HG02642 (cell line): ENCODE results near the gene ITGA7.
"Not testable (repeated sequence)": the region's sequence is repeated elsewhere in the genome, so short reads cannot be mapped to it uniquely, and the experiment has no call there.

Source experiments
- ATAC-seq: cut with Tn5 transposase; IDR thresholded peaks from one replicate; pipeline ENCODE4 v1.9.1; 2021; ENCODE audit warnings: mild to moderate bottlenecking; ENCODE audit not compliant: unreplicated experiment, poor library complexity

The ITGA7 gene

DNA sequence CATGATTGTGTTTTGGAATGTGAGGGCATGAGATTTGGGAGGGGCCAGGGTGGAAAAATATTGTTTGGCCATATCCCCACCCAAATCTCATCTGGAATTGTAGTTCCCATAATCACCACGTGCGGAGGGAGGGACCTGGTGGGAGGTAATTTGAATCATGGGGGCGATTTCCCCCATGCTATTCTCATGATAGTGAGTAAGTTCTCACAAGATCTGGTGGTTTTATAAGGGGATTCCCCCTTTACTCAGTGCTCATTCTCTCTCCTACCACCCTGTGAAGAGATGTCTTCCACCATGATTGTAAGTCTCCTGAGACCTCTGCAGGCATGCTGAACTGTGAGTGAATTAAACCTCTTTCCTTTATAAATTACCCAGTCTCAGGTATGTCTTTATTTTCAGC, 55.4 kb downstream of the ITGA7 start:
- ATAC-seq, result no peak

DNA sequence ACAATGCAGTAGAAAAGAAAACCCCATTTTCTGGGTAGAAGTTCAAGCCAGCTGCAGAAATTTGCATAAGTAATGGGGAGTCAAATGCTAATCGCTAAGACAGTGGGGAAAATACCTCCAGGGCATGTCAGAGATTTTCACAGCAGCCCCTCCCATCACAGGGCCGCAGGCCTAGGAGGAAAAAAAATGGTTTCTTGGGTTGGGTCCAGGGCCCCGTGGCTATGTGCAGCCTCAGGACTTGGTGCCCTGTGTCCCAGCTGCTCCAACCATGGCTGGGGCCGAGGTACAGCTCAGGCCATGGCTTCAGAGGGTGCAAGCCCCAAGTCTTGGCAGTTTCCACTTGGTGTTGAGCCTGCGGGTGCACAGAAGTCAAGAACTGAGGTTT, 56.4 kb downstream of the ITGA7 start:
- no peak for ATAC-seq

DNA sequence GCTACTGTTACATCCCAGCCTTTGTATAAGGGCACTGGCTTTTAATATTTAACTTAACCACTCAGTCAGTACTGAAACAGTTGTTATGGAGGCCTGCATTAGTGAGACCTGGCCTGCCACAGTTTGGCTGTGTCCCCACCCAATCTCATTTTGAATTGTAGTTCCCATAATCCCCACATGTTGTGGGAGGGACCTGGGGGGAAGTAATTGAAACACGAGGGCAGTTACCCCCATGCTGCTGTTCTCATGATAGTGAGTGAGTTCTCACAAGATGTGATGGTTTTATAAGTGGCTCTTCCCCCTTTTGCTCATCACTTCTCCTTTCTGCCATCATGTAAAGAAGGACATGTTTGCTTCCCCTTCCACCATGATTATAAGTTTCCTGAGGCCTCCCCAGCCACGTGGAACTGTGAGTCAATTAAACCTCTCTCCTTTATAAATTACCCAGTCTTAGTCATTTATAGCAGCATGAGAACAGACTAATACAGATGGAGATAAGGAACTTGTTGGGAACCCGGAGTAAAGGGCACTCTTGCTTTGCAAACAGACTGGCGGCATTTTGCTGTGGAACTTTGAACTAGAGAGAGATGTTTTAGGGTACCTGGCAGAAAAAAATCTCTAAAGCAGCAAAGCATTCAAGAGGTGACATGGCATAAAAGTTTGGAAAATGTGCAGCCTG, 56.9 kb downstream of the ITGA7 start:
- not testable (repeated sequence) for ATAC-seq

DNA sequence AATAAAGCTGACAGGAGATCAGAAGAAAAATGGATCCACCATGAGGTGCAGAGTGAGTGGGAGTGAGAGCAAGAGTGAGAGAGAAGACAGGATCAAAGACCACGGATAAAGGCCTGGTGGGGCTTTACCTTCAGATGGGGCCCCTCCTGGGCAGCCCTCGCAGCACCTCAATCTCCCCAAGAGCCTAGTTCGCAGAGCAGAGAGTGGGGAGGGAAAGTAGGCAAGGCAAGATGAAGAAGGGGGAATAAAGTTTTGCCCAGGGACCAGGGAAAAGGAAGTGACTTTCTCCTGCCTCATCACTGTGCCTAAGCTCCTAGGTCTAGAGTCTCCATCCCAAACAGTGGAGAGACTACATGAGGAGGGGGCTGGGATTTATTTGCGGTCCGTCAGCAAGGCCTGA, 60.7 kb downstream of the ITGA7 start:
- ATAC-seq, result no peak

DNA sequence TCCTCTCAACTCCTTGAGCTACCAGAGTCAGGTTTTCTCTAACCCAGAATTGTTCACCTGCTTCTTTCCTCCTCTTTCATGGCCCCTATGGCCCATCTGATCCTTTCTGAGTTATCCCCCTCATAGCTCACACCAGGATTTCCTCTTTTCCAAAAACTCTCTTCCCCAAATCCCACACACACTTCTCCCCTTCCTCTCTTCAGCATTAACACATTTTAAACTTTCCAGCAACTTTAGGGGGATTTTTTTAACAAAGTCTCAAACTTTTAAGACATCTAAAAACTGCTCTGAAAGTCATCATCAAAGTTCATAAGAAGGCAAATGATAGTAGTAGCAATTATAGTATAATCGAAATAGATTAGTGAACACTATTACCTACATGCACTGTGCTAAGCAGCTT, 63.1 kb downstream of the ITGA7 start:
- ATAC-seq, result no peak

DNA sequence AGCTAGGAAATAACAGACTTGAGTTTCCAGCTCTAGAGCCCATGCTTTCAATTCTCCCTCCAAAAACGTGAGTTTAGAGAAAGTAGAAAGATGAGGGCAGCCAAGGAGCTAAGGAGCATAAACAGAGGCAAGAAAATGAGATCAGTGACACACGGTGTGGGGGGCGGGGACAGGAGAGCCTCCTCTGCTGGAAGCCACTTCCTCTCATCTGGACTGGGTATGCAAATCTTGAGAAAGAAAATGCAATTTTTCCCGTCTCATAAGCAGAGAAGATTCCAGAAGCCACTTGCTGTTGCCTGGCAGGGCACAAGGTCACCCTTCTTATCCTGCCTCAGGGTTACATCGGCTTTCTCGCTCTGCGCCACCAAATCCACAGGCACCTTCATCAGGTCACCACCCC, 65.0 kb downstream of the ITGA7 start:
- ATAC-seq, result no peak

DNA sequence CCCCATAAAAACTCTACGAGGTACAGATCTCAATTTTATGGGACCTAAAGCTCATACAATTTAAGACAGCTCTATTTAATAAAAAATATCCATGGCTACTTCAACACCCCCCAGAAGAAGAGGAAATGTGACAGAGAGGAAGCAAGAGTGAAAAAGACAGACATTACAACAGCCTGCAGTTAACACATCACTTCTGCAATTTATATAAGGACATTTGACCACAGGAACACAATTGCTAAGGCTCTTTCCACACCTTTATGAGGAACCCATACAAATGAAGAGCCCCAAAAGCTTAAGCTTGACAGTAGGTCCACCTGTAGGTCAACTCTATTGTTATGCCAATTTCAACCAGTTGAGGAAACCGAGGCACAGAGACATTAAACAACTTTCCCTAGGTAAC, 65.4 kb downstream of the ITGA7 start:
- ATAC-seq, result no peak

DNA sequence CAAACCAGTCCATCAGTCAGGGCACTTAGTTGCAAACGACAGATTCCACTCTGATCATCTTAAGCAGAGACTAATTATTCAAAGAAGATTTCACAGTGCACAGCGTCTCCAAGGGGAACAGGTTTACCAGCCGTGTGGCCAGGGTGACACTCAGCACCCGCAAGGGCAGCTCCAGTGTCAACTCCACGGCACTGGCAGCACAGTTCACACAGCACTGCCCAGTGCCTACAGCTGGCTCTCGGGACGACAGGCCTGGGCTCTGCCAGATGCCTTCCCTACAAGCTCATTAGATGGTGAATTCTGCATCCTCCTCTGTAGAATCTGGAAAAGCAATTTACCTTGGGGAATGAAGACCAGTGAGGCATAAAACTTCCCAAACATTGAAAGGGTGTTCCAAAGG, 66.1 kb downstream of the ITGA7 start:
- ATAC-seq, result no peak

DNA sequence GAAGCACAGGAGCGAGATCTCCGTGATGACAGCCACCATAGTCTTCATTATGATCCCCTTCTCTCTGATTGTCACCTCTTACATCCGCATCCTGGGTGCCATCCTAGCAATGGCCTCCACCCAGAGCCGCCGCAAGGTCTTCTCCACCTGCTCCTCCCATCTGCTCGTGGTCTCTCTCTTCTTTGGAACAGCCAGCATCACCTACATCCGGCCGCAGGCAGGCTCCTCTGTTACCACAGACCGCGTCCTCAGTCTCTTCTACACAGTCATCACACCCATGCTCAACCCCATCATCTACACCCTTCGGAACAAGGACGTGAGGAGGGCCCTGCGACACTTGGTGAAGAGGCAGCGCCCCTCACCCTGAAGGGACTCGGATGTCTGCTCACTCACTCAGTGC, 70.2 kb downstream of the ITGA7 start:
- ATAC-seq, result no peak

DNA sequence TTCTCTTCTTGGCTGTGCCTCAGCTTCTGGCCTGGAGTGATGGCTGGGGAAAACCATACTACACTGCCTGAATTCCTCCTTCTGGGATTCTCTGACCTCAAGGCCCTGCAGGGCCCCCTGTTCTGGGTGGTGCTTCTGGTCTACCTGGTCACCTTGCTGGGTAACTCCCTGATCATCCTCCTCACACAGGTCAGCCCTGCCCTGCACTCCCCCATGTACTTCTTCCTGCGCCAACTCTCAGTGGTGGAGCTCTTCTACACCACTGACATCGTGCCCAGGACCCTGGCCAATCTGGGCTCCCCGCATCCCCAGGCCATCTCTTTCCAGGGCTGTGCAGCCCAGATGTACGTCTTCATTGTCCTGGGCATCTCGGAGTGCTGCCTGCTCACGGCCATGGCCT, 70.9 kb downstream of the ITGA7 start, which contains the start of gene OR10P1:
OR10P1 (plus strand) TSS at position 40 of the 400 bp plus-strand sequence; CDS start at position 40, 0 bp downstream.
- no peak for ATAC-seq

DNA sequence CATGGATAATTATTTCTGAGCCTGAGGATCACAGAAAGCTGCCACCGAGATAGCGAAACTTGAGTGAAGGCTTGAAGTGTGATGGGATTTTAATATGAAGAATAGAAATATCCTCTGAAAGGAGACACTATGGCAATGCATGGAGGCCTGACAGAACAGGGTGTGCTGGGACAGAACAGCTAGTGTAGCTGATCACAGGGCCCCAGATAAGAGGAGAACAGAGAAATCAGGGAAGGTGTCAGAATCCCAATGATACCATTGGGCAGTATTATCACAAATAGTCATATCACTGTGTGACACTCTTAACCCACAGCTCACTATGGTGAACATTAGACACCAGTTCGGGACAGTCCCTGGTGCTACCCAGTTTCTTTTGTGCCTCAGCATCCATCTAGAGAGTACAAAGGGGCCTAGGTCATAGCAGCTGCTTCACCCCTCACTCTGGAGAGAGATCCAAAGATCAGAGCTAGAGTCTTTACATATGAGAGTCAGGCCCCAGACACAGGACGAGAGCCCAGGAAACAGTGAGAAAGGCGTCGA, 71.5 kb downstream of the ITGA7 start:
- ATAC-seq, result no peak
